NK-92 treated with Interleukin-12 subunit alpha and Interleukin-12 subunit beta, amount 100 ng/mL, for 24 hours (cell line): ENCODE measurements around the gene OSTC.
"Not testable (repeated sequence)": the region's sequence is repeated elsewhere in the genome, so short reads cannot be mapped to it uniquely, and the experiment has no call there.

Experiments
- DNase-seq: peaks from one replicate; lab custom pipeline; 2025; lab: John Stamatoyannopoulos, UW

OSTC gene

GRCh38 chr4:108646706-108647105 is 3.7 kb upstream of the OSTC start:
- no peak for DNase-seq

GRCh38 chr4:108649863-108650211 is 562 bp upstream of the OSTC start:
- DNase-seq = no peak

- DNase-seq = no peak
Measured at GRCh38 chr4:108651014-108651791, 804 bp downstream of the OSTC start.

GRCh38 chr4:108662629-108663028 is 12.2 kb downstream of the OSTC start:
- no peak for DNase-seq

GRCh38 chr4:108674356-108674977 is 24.1 kb downstream of the OSTC start:
- no peak for DNase-seq

GRCh38 chr4:108681321-108681809 is 31.0 kb downstream of the OSTC start:
- no peak for DNase-seq

GRCh38 chr4:108683479-108683878 is 33.1 kb downstream of the OSTC start:
- no peak for DNase-seq

- no peak for DNase-seq
Measured at GRCh38 chr4:108685036-108685686, 34.8 kb downstream of the OSTC start.

GRCh38 chr4:108690738-108691137 is 40.3 kb downstream of the OSTC start:
- DNase-seq = no peak

GRCh38 chr4:108693211-108693610 is 42.8 kb downstream of the OSTC start:
- no peak for DNase-seq

GRCh38 chr4:108693819-108694218 is 43.4 kb downstream of the OSTC start:
- DNase-seq = no peak

- no peak for DNase-seq
Measured at GRCh38 chr4:108694423-108694822, 44.0 kb downstream of the OSTC start.

GRCh38 chr4:108695062-108695461 is 44.7 kb downstream of the OSTC start:
- no peak for DNase-seq

- no peak for DNase-seq
Measured at GRCh38 chr4:108696160-108696559, 45.8 kb downstream of the OSTC start.

GRCh38 chr4:108700081-108700757 is 49.8 kb downstream of the OSTC start:
- no peak for DNase-seq

- no peak for DNase-seq
Measured at GRCh38 chr4:108702960-108703359, 52.6 kb downstream of the OSTC start.

- DNase-seq = no peak
Measured at GRCh38 chr4:108703370-108703769, 53.0 kb downstream of the OSTC start.

- DNase-seq = no peak
Measured at GRCh38 chr4:108703966-108704365, 53.6 kb downstream of the OSTC start.

- no peak for DNase-seq
Measured at GRCh38 chr4:108706289-108706688, 55.9 kb downstream of the OSTC start.

- DNase-seq = no peak
Measured at GRCh38 chr4:108709234-108709633, 58.8 kb downstream of the OSTC start.

- no peak for DNase-seq
Measured at GRCh38 chr4:108709722-108710121, 59.3 kb downstream of the OSTC start.

- not testable (repeated sequence) for DNase-seq
Measured at GRCh38 chr4:108710578-108710977, 60.2 kb downstream of the OSTC start.

- no peak for DNase-seq
Measured at GRCh38 chr4:108714880-108715279, 64.5 kb downstream of the OSTC start.
